GM13976 (cell line): Measurements from ENCODE around the gene PROSER2.

ENCODE experiments used
- DNase-seq: peaks from one replicate; pipeline ENCODE4 v3.0.0; 2012; ENCODE audit warnings: low spot score
- CTCF ChIP-seq: IDR thresholded peaks from 2 replicates; pipeline ENCODE4 v1.5.1; 2012; ENCODE audit warnings: borderline replicate concordance, mild to moderate bottlenecking; ENCODE audit not compliant: insufficient read depth; ENCODE audit errors: extremely low read depth, missing control alignments, control extremely low read depth
- in situ Hi-C: fragments of 300-500 bp; cut with MboI; formaldehyde crosslinking; loops from one replicate; pipeline ENCODE4 v1.12.0; 2022; ENCODE audit warnings: low sequenced_read_pairs, mixed read lengths, inconsistent platforms; ENCODE audit not compliant: unreplicated experiment

The PROSER2 gene

GRCh38 chr10:11824825-11825224 is 1.7 kb downstream of the PROSER2 start:
- no peak for DNase-seq
- in situ Hi-C loops: no loop called here
- TF ChIP-seq CTCF: no peak

- DNase-seq: no peak
- TF ChIP-seq CTCF: no peak
- in situ Hi-C loops: no loop called here
These were observed 2.7 kb downstream of the PROSER2 start for GRCh38 chr10:11825796-11826414.

GRCh38 chr10:11827006-11827405 is 3.9 kb downstream of the PROSER2 start:
- in situ Hi-C loops: no loop called here
- DNase-seq: no peak
- TF ChIP-seq CTCF: no peak

GRCh38 chr10:11827414-11827813 is 4.3 kb downstream of the PROSER2 start:
- in situ Hi-C loops: no loop called here
- no peak for DNase-seq
- TF ChIP-seq CTCF: no peak

- in situ Hi-C loops: no loop called here
- no peak for TF ChIP-seq CTCF
- DNase-seq: no peak
These were observed 5.6 kb downstream of the PROSER2 start for GRCh38 chr10:11828682-11829284.

GRCh38 chr10:11830836-11831519 is 7.8 kb downstream of the PROSER2 start:
- no peak for TF ChIP-seq CTCF
- no peak for DNase-seq
- in situ Hi-C loops: no loop called here
